ENCODE results near the gene SLC6A2.

SLC6A2 gene

GRCh38 chr16:55661941-55662643, 6.3 kb downstream of the SLC6A2 start:
- H3K27me3 ChIP-seq (ENCODE audit: control insufficient read depth in 2 of 2, insufficient read depth in 2 of 2, low read length in 2 of 2) = peaks cover 0 to 2% of the 10 kb centered on the region in 2 donors
- no peaks in the 10 kb centered on the region for H3K9me3 ChIP-seq (ENCODE audit: control insufficient read depth in 2 of 2, low read length in 2 of 2)
- no peak overlapping the region for H3K9ac ChIP-seq (ENCODE audit: low read depth in 1 of 2, low read length in 2 of 2)
- H3K4me1 ChIP-seq (ENCODE audit: control insufficient read depth in 2 of 2, insufficient read depth in 2 of 2, low read length in 2 of 2) = no peaks in the 10 kb centered on the region
- H3K4me3 ChIP-seq (ENCODE audit: low read length in 2 of 2) = no peak overlapping the region
- H3K27ac ChIP-seq (ENCODE audit: low read depth in 2 of 2, low read length in 2 of 2) = no peak overlapping the region
- no peaks in the 10 kb centered on the region for H3K36me3 ChIP-seq (ENCODE audit: control insufficient read depth in 2 of 2, insufficient read depth in 2 of 2, low read length in 2 of 2)

GRCh38 chr16:55662644-55663031, 6.8 kb downstream of the SLC6A2 start:
- H3K4me1 ChIP-seq (ENCODE audit: control insufficient read depth in 2 of 2, insufficient read depth in 2 of 2, low read length in 2 of 2) = no peaks in the 10 kb centered on the region
- H3K36me3 ChIP-seq (ENCODE audit: control insufficient read depth in 2 of 2, insufficient read depth in 2 of 2, low read length in 2 of 2) = no peaks in the 10 kb centered on the region
- H3K4me3 ChIP-seq (ENCODE audit: low read length in 2 of 2) = no peak overlapping the region
- no peaks in the 10 kb centered on the region for H3K27me3 ChIP-seq (ENCODE audit: control insufficient read depth in 2 of 2, insufficient read depth in 2 of 2, low read length in 2 of 2)
- H3K9ac ChIP-seq (ENCODE audit: low read depth in 1 of 2, low read length in 2 of 2) = no peak overlapping the region
- no peak overlapping the region for H3K27ac ChIP-seq (ENCODE audit: low read depth in 2 of 2, low read length in 2 of 2)
- H3K9me3 ChIP-seq (ENCODE audit: control insufficient read depth in 2 of 2, low read length in 2 of 2) = no peaks in the 10 kb centered on the region

- Histone ChIP-seq H3K27ac (ENCODE audit: low read depth in 2 of 2, low read length in 2 of 2) (no peak overlapping the region), H3K36me3 (ENCODE audit: control insufficient read depth in 2 of 2, insufficient read depth in 2 of 2, low read length in 2 of 2) (no peaks in the 10 kb centered on the region), H3K9me3 (ENCODE audit: control insufficient read depth in 2 of 2, low read length in 2 of 2) (no peaks in the 10 kb centered on the region), H3K4me1 (ENCODE audit: control insufficient read depth in 2 of 2, insufficient read depth in 2 of 2, low read length in 2 of 2) (no peaks in the 10 kb centered on the region), H3K27me3 (ENCODE audit: control insufficient read depth in 2 of 2, insufficient read depth in 2 of 2, low read length in 2 of 2) (no peaks in the 10 kb centered on the region), H3K9ac (ENCODE audit: low read depth in 1 of 2, low read length in 2 of 2) (no peak overlapping the region), H3K4me3 (ENCODE audit: low read length in 2 of 2) (no peak overlapping the region)
Measured at GRCh38 chr16:55663225-55663624, 7.4 kb downstream of the SLC6A2 start.

GRCh38 chr16:55663765-55664677, 8.2 kb downstream of the SLC6A2 start:
- Histone ChIP-seq H3K27me3 (ENCODE audit: control insufficient read depth in 2 of 2, insufficient read depth in 2 of 2, low read length in 2 of 2) (no peaks in the 10 kb centered on the region), H3K27ac (ENCODE audit: low read depth in 2 of 2, low read length in 2 of 2) (no peak overlapping the region), H3K36me3 (ENCODE audit: control insufficient read depth in 2 of 2, insufficient read depth in 2 of 2, low read length in 2 of 2) (no peaks in the 10 kb centered on the region), H3K4me1 (ENCODE audit: control insufficient read depth in 2 of 2, insufficient read depth in 2 of 2, low read length in 2 of 2) (no peaks in the 10 kb centered on the region), H3K9ac (ENCODE audit: low read depth in 1 of 2, low read length in 2 of 2) (no peak overlapping the region), H3K4me3 (ENCODE audit: low read length in 2 of 2) (no peak overlapping the region), H3K9me3 (ENCODE audit: control insufficient read depth in 2 of 2, low read length in 2 of 2) (no peaks in the 10 kb centered on the region)

GRCh38 chr16:55664786-55665407, 9.1 kb downstream of the SLC6A2 start:
- no peaks in the 10 kb centered on the region for H3K9me3 ChIP-seq (ENCODE audit: control insufficient read depth in 2 of 2, low read length in 2 of 2)
- H3K4me3 ChIP-seq (ENCODE audit: low read length in 2 of 2) = no peak overlapping the region

GRCh38 chr16:55665511-55665910, 9.7 kb downstream of the SLC6A2 start:
- Histone ChIP-seq H3K9ac (ENCODE audit: low read depth in 1 of 2, low read length in 2 of 2) (no peak overlapping the region), H3K4me1 (ENCODE audit: control insufficient read depth in 2 of 2, insufficient read depth in 2 of 2, low read length in 2 of 2) (no peaks in the 10 kb centered on the region), H3K9me3 (ENCODE audit: control insufficient read depth in 2 of 2, low read length in 2 of 2) (no peaks in the 10 kb centered on the region), H3K27ac (ENCODE audit: low read depth in 2 of 2, low read length in 2 of 2) (no peak overlapping the region), H3K4me3 (ENCODE audit: low read length in 2 of 2) (no peak overlapping the region), H3K36me3 (ENCODE audit: control insufficient read depth in 2 of 2, insufficient read depth in 2 of 2, low read length in 2 of 2) (no peaks in the 10 kb centered on the region), H3K27me3 (ENCODE audit: control insufficient read depth in 2 of 2, insufficient read depth in 2 of 2, low read length in 2 of 2) (no peaks in the 10 kb centered on the region)

More at GRCh38 chr16:55664786-55665407, 9.1 kb downstream of the SLC6A2 start:
- Histone ChIP-seq H3K36me3 (ENCODE audit: control insufficient read depth in 2 of 2, insufficient read depth in 2 of 2, low read length in 2 of 2) (no peaks in the 10 kb centered on the region), H3K4me1 (ENCODE audit: control insufficient read depth in 2 of 2, insufficient read depth in 2 of 2, low read length in 2 of 2) (no peaks in the 10 kb centered on the region), H3K27ac (ENCODE audit: low read depth in 2 of 2, low read length in 2 of 2) (no peak overlapping the region), H3K9ac (ENCODE audit: low read depth in 1 of 2, low read length in 2 of 2) (no peak overlapping the region), H3K27me3 (ENCODE audit: control insufficient read depth in 2 of 2, insufficient read depth in 2 of 2, low read length in 2 of 2) (no peaks in the 10 kb centered on the region)

GRCh38 chr16:55666012-55666411, 10.2 kb downstream of the SLC6A2 start:
- Histone ChIP-seq H3K9ac (ENCODE audit: low read depth in 1 of 2, low read length in 2 of 2) (no peak overlapping the region), H3K36me3 (ENCODE audit: control insufficient read depth in 2 of 2, insufficient read depth in 2 of 2, low read length in 2 of 2) (no peaks in the 10 kb centered on the region), H3K27ac (ENCODE audit: low read depth in 2 of 2, low read length in 2 of 2) (no peak overlapping the region), H3K9me3 (ENCODE audit: control insufficient read depth in 2 of 2, low read length in 2 of 2) (no peaks in the 10 kb centered on the region), H3K4me3 (ENCODE audit: low read length in 2 of 2) (no peak overlapping the region), H3K4me1 (ENCODE audit: control insufficient read depth in 2 of 2, insufficient read depth in 2 of 2, low read length in 2 of 2) (no peaks in the 10 kb centered on the region), H3K27me3 (ENCODE audit: control insufficient read depth in 2 of 2, insufficient read depth in 2 of 2, low read length in 2 of 2) (no peaks in the 10 kb centered on the region)

GRCh38 chr16:55667753-55668152, 12.0 kb downstream of the SLC6A2 start:
- Histone ChIP-seq H3K4me1 (ENCODE audit: control insufficient read depth in 2 of 2, insufficient read depth in 2 of 2, low read length in 2 of 2) (no peaks in the 10 kb centered on the region), H3K4me3 (ENCODE audit: low read length in 2 of 2) (no peak overlapping the region), H3K36me3 (ENCODE audit: control insufficient read depth in 2 of 2, insufficient read depth in 2 of 2, low read length in 2 of 2) (no peaks in the 10 kb centered on the region), H3K27ac (ENCODE audit: low read depth in 2 of 2, low read length in 2 of 2) (no peak overlapping the region), H3K27me3 (ENCODE audit: control insufficient read depth in 2 of 2, insufficient read depth in 2 of 2, low read length in 2 of 2) (no peaks in the 10 kb centered on the region), H3K9ac (ENCODE audit: low read depth in 1 of 2, low read length in 2 of 2) (no peak overlapping the region), H3K9me3 (ENCODE audit: control insufficient read depth in 2 of 2, low read length in 2 of 2) (no peaks in the 10 kb centered on the region)

- H3K4me3 ChIP-seq (ENCODE audit: low read length in 2 of 2) = no peak overlapping the region
- H3K36me3 ChIP-seq (ENCODE audit: control insufficient read depth in 2 of 2, insufficient read depth in 2 of 2, low read length in 2 of 2) = no peaks in the 10 kb centered on the region
- H3K27me3 ChIP-seq (ENCODE audit: control insufficient read depth in 2 of 2, insufficient read depth in 2 of 2, low read length in 2 of 2) = no peaks in the 10 kb centered on the region
- no peaks in the 10 kb centered on the region for H3K4me1 ChIP-seq (ENCODE audit: control insufficient read depth in 2 of 2, insufficient read depth in 2 of 2, low read length in 2 of 2)
- H3K27ac ChIP-seq (ENCODE audit: low read depth in 2 of 2, low read length in 2 of 2) = no peak overlapping the region
- H3K9ac ChIP-seq (ENCODE audit: low read depth in 1 of 2, low read length in 2 of 2) = no peak overlapping the region
- H3K9me3 ChIP-seq (ENCODE audit: control insufficient read depth in 2 of 2, low read length in 2 of 2) = no peaks in the 10 kb centered on the region
Measured at GRCh38 chr16:55668340-55669281, 12.8 kb downstream of the SLC6A2 start.
